ENCODE measurements around the gene ARAP2. TPM values are rescaled to one million over a fixed set of nuclear protein-coding genes. Genes with fewer than 3 reads are reported as not detected.

ARAP2 gene
- total RNA-seq, 3 donors from 2014 or later, result 21.3 to 71.4 (median 23.2) TPM

DNA sequence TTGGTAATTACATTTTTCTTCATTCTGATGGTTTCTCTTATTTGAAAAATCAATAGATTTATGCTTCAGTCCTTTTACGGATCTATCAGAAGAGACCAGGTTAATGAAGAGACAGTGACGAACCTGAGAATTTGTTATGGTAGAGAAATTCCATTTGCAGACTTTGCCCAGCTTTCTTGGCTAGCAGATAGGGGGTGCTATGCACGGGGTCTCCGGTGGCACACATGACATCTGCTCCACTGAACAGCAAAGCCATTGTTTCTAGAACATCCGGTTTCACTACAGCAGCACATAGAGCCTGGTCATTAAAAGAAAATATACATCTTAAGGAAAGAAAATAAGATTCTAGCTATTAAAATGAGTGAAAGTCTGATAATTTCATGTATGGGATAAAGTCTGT, 85.1 kb downstream of the ARAP2 start:
- TF ChIP-seq POLR2A (IDR thresholded peaks at IDR 0.05) (no peak), POLR2AphosphoS5 (IDR thresholded peaks at IDR 0.05) (no peak)
- TF ChIP-seq, protein P1, sequence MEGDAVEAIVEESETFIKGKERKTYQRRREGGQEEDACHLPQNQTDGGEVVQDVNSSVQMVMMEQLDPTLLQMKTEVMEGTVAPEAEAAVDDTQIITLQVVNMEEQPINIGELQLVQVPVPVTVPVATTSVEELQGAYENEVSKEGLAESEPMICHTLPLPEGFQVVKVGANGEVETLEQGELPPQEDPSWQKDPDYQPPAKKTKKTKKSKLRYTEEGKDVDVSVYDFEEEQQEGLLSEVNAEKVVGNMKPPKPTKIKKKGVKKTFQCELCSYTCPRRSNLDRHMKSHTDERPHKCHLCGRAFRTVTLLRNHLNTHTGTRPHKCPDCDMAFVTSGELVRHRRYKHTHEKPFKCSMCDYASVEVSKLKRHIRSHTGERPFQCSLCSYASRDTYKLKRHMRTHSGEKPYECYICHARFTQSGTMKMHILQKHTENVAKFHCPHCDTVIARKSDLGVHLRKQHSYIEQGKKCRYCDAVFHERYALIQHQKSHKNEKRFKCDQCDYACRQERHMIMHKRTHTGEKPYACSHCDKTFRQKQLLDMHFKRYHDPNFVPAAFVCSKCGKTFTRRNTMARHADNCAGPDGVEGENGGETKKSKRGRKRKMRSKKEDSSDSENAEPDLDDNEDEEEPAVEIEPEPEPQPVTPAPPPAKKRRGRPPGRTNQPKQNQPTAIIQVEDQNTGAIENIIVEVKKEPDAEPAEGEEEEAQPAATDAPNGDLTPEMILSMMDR (IDR thresholded peaks at IDR 0.05), result no peak
- H3K36me3 ChIP-seq, result no peaks in the 10 kb centered on the region
- intact Hi-C loops (cut with DNase I; ENCODE audit: low total_unique reads), result no loop called here

DNA sequence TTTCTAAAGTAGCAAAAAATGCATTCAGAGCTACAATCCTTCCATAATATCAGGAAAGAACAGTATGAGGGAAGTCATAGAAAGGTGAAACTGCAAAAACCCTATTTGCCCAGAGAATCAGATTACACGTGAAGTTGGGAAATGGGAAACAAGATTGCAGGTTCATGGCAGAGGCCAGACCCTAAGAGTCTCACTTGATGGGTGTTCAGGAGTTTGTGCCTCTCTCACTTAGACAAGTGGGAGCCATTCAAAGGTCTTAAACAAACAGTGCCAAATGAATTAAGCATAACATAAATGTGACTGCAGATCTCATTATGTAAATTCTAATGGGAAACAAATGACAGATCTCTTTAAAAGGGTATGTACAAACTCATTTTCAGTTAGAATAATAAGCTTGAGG, 91.6 kb downstream of the ARAP2 start:
- no peaks in the 10 kb centered on the region for H3K9me3 ChIP-seq
- H3K4me1 ChIP-seq, result no peaks in the 10 kb centered on the region
- H3K27me3 ChIP-seq, result no peaks in the 10 kb centered on the region
- intact Hi-C loops (cut with DNase I; ENCODE audit: low total_unique reads), result no loop called here
- TF ChIP-seq, protein P1 (IDR thresholded peaks at IDR 0.05), result no peak
- TF ChIP-seq POLR2A (IDR thresholded peaks at IDR 0.05), result no peak
- no peak for TF ChIP-seq POLR2AphosphoS5 (IDR thresholded peaks at IDR 0.05)
- no peak for DNase-seq (ENCODE audit: low spot score in 2 of 2)
- no peak overlapping the region for H3K27ac ChIP-seq
- H3K36me3 ChIP-seq, result no peaks in the 10 kb centered on the region
- no peak overlapping the region for H3K4me3 ChIP-seq

More for the DNA sequence above, 85.1 kb downstream of the ARAP2 start:
- Histone ChIP-seq H3K27me3 (no peaks in the 10 kb centered on the region), H3K4me1 (no peaks in the 10 kb centered on the region), H3K4me3 (no peak overlapping the region), H3K27ac (no peak overlapping the region), H3K9me3 (no peaks in the 10 kb centered on the region)
- no peak for DNase-seq (ENCODE audit: low spot score in 2 of 2)

DNA sequence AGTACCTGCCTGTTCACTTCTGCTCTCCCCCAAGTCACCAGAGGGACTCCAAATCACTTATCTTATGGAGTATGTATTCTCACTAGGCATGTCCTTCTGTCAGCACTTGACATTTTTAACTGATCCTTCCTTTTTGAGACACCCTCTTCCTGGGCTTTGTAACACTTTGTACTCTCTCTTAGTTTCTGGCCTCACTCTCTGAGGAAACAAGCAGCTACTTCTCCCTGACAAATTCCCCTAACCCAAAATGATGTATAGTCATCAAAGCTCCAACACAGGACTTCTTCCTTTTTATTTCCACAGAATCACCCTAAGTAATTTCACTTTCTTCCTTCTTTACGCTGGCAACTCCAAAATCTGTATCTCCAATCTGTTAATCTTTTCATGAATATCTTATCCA, 101.8 kb downstream of the ARAP2 start:
- no peak for TF ChIP-seq POLR2AphosphoS5 (IDR thresholded peaks at IDR 0.05)
- TF ChIP-seq, protein P1 (IDR thresholded peaks at IDR 0.05), result no peak
- TF ChIP-seq POLR2A (IDR thresholded peaks at IDR 0.05), result no peak
- DNase-seq (ENCODE audit: low spot score in 2 of 2), result no peak
- no peaks in the 10 kb centered on the region for H3K36me3 ChIP-seq
- no peaks in the 10 kb centered on the region for H3K27me3 ChIP-seq
- H3K4me3 ChIP-seq, result no peak overlapping the region
- H3K27ac ChIP-seq, result no peak overlapping the region
- H3K4me1 ChIP-seq, result no peaks in the 10 kb centered on the region
- H3K9me3 ChIP-seq, result no peaks in the 10 kb centered on the region
- intact Hi-C loops (cut with DNase I; ENCODE audit: low total_unique reads), result no loop called here

DNA sequence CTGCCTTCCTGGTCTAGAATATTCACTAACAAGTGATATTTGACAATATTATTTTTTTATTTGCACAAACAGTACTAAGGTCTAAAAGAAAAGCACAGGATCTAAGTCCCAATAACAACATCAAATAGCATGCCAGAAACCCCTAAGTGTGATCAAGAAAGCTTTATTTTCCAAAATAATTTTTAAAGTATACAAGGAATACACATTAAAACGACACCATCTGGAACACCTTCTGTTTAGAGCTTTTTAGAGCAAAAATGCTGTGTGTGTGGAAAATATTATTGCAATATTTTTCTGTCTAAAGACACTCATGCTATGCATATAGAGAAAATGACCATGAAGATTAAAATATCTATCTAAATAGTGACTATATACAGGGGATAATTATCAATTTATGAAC, 103.1 kb downstream of the ARAP2 start:
- TF ChIP-seq, protein P1 (IDR thresholded peaks at IDR 0.05), result no peak
- no peak overlapping the region for H3K27ac ChIP-seq
- intact Hi-C loops (cut with DNase I; ENCODE audit: low total_unique reads), result no loop called here

DNA sequence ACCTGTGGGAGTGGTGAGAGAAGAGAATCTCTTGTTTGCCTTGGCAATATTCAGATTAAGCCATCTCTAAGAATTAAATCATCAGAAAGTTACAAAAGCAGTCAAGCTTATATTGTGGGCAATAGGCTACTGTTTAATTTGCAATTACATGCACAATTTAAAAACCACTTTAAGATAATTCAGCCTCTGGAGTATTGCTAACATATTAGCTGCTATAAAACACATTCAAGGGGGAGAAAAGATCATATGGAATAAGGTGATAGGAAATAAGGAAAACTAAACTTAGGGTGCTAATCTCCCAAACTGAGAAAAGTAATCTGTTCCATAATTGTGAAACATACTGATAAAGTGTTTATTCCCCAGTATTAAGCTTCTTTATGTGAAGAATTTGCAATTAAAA, 103.9 kb downstream of the ARAP2 start:
- intact Hi-C loops (cut with DNase I; ENCODE audit: low total_unique reads), result no loop called here
- Histone ChIP-seq H3K9me3 (no peaks in the 10 kb centered on the region), H3K4me3 (no peak overlapping the region), H3K4me1 (no peaks in the 10 kb centered on the region), H3K27ac (no peak overlapping the region), H3K36me3 (no peaks in the 10 kb centered on the region), H3K27me3 (no peaks in the 10 kb centered on the region)
- no peak for DNase-seq (ENCODE audit: low spot score in 2 of 2)
- TF ChIP-seq POLR2A (IDR thresholded peaks at IDR 0.05), result no peak
- TF ChIP-seq, protein P1 (IDR thresholded peaks at IDR 0.05), result no peak
- TF ChIP-seq POLR2AphosphoS5 (IDR thresholded peaks at IDR 0.05), result no peak

More for the DNA sequence above, 103.1 kb downstream of the ARAP2 start:
- no peak for DNase-seq (ENCODE audit: low spot score in 2 of 2)
- Histone ChIP-seq H3K36me3 (no peaks in the 10 kb centered on the region), H3K27me3 (no peaks in the 10 kb centered on the region), H3K9me3 (no peaks in the 10 kb centered on the region), H3K4me1 (no peaks in the 10 kb centered on the region), H3K4me3 (no peak overlapping the region)
